Measurements from ENCODE around the gene PRRC2B. TPM values are rescaled to one million over a fixed set of nuclear protein-coding genes. Genes with fewer than 3 reads are reported as not detected.

Gene PRRC2B
- total RNA-seq, 6 experiments from 2014 or later, result 53.7 to 82.6 (median 57.3) TPM

DNA sequence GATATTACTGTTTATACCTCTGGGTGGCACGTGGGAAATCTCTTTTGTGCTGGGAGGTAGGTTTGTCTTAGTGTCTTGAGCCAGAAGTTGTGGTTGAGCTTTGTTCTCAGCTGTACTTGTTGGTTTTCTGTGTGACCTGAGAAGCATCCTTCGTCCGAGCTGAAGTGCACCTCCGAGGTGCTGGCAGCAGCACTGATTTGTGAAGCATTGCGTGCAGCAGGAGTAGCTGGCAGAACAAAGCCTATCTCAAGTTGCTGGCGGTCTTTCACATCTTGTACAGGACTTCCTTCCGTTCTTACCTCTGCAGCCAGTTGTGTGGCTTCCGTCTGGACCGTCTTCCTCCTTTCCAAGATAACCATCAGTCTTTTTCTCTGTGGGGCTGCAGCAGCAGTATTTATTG is 4.3 kb downstream of the PRRC2B start:
- Histone ChIP-seq H3K27ac (peak overlapping the region in 1 of 3 donors; percentile 9), H3K36me3 (no peaks in the 10 kb centered on the region), H3K27me3 (no peaks in the 10 kb centered on the region), H3K9me3 (no peaks in the 10 kb centered on the region), H3K4me1 (peaks cover 0 to 71% (median 31%) of the 10 kb centered on the region in 4 donors), H3K4me3 (no peak overlapping the region)
- no peak for TF ChIP-seq POLR2A (IDR thresholded peaks at IDR 0.05)
- TF ChIP-seq, protein P1, sequence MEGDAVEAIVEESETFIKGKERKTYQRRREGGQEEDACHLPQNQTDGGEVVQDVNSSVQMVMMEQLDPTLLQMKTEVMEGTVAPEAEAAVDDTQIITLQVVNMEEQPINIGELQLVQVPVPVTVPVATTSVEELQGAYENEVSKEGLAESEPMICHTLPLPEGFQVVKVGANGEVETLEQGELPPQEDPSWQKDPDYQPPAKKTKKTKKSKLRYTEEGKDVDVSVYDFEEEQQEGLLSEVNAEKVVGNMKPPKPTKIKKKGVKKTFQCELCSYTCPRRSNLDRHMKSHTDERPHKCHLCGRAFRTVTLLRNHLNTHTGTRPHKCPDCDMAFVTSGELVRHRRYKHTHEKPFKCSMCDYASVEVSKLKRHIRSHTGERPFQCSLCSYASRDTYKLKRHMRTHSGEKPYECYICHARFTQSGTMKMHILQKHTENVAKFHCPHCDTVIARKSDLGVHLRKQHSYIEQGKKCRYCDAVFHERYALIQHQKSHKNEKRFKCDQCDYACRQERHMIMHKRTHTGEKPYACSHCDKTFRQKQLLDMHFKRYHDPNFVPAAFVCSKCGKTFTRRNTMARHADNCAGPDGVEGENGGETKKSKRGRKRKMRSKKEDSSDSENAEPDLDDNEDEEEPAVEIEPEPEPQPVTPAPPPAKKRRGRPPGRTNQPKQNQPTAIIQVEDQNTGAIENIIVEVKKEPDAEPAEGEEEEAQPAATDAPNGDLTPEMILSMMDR (IDR thresholded peaks at IDR 0.05), result no peak
- intact Hi-C loops (cut with DNase I), result no loop called here
- DNase-seq (peak in 1 of 3 donors; percentile 44), ATAC-seq (no peak)
- WGBS (ENCODE audit: insufficient coverage, low coverage, low lambda C conversion rate, missing lambda C conversion rate), result 21% methylated on average over 5 of the region's 9 CpGs

DNA sequence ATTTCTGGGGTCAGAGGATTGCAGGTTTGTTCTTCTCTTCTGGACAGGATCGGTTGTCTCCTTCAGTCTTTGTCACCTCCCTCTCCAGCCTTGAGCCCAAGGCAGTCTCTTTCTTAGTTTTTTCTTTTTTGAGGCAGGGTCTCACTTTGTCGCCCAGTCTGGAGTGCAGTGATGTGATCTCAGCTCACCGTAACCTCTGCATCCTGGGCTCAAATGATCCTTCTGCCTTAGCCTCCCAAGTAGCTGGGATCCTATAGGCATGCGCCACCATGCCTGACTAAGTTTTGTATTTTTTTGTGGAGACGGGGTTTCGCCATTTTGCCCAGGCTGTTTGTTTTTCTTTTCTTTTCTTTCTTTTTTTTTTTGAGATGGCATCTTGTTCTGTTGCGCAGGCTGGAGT is 6.1 kb downstream of the PRRC2B start:
- no peak overlapping the region for H3K4me3 ChIP-seq
- 59% methylated on average over 2 of the region's 7 CpGs for WGBS (ENCODE audit: insufficient coverage, low coverage, low lambda C conversion rate, missing lambda C conversion rate)
- H3K27me3 ChIP-seq, result no peaks in the 10 kb centered on the region
- intact Hi-C loops (cut with DNase I), result no loop called here
- ATAC-seq (no peak), DNase-seq (no peak)
- no peak for TF ChIP-seq POLR2A (IDR thresholded peaks at IDR 0.05)
- TF ChIP-seq, protein P1 (IDR thresholded peaks at IDR 0.05), result no peak
- no peak overlapping the region for H3K27ac ChIP-seq
- H3K4me1 ChIP-seq, result peaks cover 0 to 88% (median 39%) of the 10 kb centered on the region in 4 donors
- no peaks in the 10 kb centered on the region for H3K9me3 ChIP-seq
- H3K36me3 ChIP-seq, result no peaks in the 10 kb centered on the region

DNA sequence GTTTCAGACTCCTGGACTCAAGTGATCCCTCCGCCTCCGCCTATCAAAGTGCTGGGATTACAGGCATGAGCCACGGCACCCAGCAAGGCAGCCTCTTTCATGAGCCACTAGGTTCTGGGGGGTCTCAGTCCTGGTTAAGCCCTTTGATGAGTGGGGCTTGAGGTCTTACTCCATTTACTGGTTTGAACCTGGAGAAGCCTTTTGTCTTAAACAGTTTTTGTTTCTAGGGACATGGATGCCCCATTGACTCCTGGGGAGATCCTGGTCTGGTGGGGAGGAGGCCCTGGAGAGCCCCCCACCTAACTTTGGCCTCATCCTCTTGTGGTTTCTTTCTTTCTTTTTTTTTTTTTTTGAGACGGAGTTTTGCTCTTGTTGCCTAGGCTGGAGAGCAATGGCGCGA is 6.7 kb downstream of the PRRC2B start:
- DNase-seq, result peak in 1 of 3 donors; percentile 5
- intact Hi-C loops (cut with DNase I), result no loop called here
- no peak for TF ChIP-seq POLR2A (IDR thresholded peaks at IDR 0.05)
- TF ChIP-seq, protein P1 (IDR thresholded peaks at IDR 0.05), result no peak
- H3K27me3 ChIP-seq, result no peaks in the 10 kb centered on the region
- no peak overlapping the region for H3K4me3 ChIP-seq
- H3K36me3 ChIP-seq, result no peaks in the 10 kb centered on the region
- H3K9me3 ChIP-seq, result no peaks in the 10 kb centered on the region
- 78% methylated on average over 3 of the region's 6 CpGs for WGBS (ENCODE audit: insufficient coverage, low coverage, low lambda C conversion rate, missing lambda C conversion rate)
- ATAC-seq, result no peak
- peaks cover 0 to 88% (median 39%) of the 10 kb centered on the region in 4 donors for H3K4me1 ChIP-seq
- no peak overlapping the region for H3K27ac ChIP-seq

DNA sequence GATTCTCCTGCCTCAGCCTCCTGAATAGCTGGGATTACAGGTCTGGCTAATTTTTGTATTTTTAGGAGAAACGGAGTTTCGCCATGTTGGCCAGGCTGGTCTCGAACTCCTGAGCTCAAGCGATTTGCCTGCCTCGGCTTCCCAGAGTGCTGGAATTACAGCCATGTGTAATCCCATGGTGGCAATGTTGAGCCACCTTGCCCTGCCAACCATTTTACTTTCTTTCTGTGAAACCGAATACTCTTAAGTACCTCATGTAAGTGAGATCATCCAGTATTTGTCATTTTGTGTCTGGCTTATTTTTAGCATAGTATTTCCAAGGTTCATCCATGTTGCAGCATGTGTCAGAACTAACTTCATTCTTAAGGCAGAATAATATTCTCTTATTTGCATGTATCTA is 8.2 kb downstream of the PRRC2B start:
- 75% methylated on average over 4 of the region's 6 CpGs for WGBS (ENCODE audit: insufficient coverage, low coverage, low lambda C conversion rate, missing lambda C conversion rate)
- peaks cover 0 to 88% (median 39%) of the 10 kb centered on the region in 4 donors for H3K4me1 ChIP-seq
- intact Hi-C loops (cut with DNase I), result no loop called here

More for the DNA sequence above, 8.2 kb downstream of the PRRC2B start:
- Histone ChIP-seq H3K36me3 (no peaks in the 10 kb centered on the region), H3K27me3 (no peaks in the 10 kb centered on the region), H3K4me3 (no peak overlapping the region), H3K9me3 (no peaks in the 10 kb centered on the region), H3K27ac (peak overlapping the region in 2 of 3 donors; percentile 38 to 64)
- DNase-seq (peak in 1 of 3 donors; percentile 27), ATAC-seq (peak in 1 of 4 donors; percentile 4)
- TF ChIP-seq, protein P1 (IDR thresholded peaks at IDR 0.05), result no peak
- no peak for TF ChIP-seq POLR2A (IDR thresholded peaks at IDR 0.05)

Measured in right lobe of liver (tissue), 6 donors.